Keratinocyte (primary cell): ENCODE data around the gene CREG1. TPM values are rescaled to one million over a fixed set of nuclear protein-coding genes. Genes with fewer than 3 reads are reported as not detected.

Experiments used
- DNase-seq: peaks from one replicate; pipeline ENCODE4 v3.0.0-alpha.2; 2011; ENCODE audit warnings: low read depth, missing footprints, low spot score
- FAIRE-seq: peaks from 2 replicates; lab custom pipeline; 2011; peaks lifted over from hg19 to GRCh38; lab: Jason Lieb, UNC
- H2AFZ ChIP-seq: 2 replicates; pipeline ENCODE4 v1.6.0; 2012; ENCODE audit warnings: low read length, control low read depth, inconsistent platforms; ENCODE audit not compliant: control insufficient read depth
- H3K27ac ChIP-seq: 2 replicates; pipeline ENCODE4 v1.5.1; 2011; ENCODE audit warnings: low read length; ENCODE audit not compliant: control insufficient read depth, insufficient read depth
- H3K27me3 ChIP-seq: 3 replicates; pipeline ENCODE4 v1.6.0; 2011; ENCODE audit warnings: low read length; ENCODE audit not compliant: control insufficient read depth, insufficient read depth; ENCODE audit errors: extremely low read depth
- H3K36me3 ChIP-seq, 2 experiments: 2 replicates in 1 of 2; 3 replicates in 1 of 2; pipeline ENCODE4 v1.5.1; 2011; ENCODE audit warnings: low read length in 2 of 2, mild to moderate bottlenecking in 1 of 2; ENCODE audit not compliant: control insufficient read depth in 2 of 2, insufficient read depth in 2 of 2; ENCODE audit errors: extremely low read depth in 1 of 2
- H3K4me1 ChIP-seq: 3 replicates; pipeline ENCODE4 v1.5.1; 2011; ENCODE audit warnings: low read length; ENCODE audit not compliant: control insufficient read depth, insufficient read depth; ENCODE audit errors: extremely low read depth
- H3K4me2 ChIP-seq: 3 replicates; pipeline ENCODE4 v1.6.0; 2011; ENCODE audit warnings: low read depth, low read length; ENCODE audit not compliant: control insufficient read depth, insufficient read depth; ENCODE audit errors: extremely low read depth
- H3K4me3 ChIP-seq, 3 experiments: fragments of 200-600 bp in 1 of 3; sonication (generic) in 1 of 3; 2 replicates in 2 of 3; 3 replicates in 1 of 3; pipeline ENCODE4 v1.5.1; 2011 to 2016; ENCODE audit warnings: low read length in 3 of 3, mild to moderate bottlenecking in 3 of 3, control low read depth in 2 of 3, inconsistent platforms in 1 of 3, low read depth in 1 of 3, mixed read lengths in 1 of 3, mixed run types in 1 of 3, moderate library complexity in 1 of 3; ENCODE audit not compliant: control insufficient read depth in 2 of 3, insufficient read depth in 2 of 3; ENCODE audit errors: extremely low read depth in 1 of 3
- H3K79me2 ChIP-seq: 2 replicates; pipeline ENCODE4 v1.6.0; 2012; ENCODE audit warnings: low read length; ENCODE audit not compliant: control insufficient read depth, insufficient read depth
- H3K9ac ChIP-seq: 3 replicates; pipeline ENCODE4 v1.6.0; 2011; ENCODE audit warnings: low read length; ENCODE audit not compliant: control insufficient read depth, insufficient read depth; ENCODE audit errors: extremely low read depth
- H3K9me1 ChIP-seq: 3 replicates; pipeline ENCODE4 v1.6.0; 2011; ENCODE audit warnings: low read length; ENCODE audit not compliant: control insufficient read depth, insufficient read depth; ENCODE audit errors: extremely low read depth
- H3K9me3 ChIP-seq: 2 replicates; pipeline ENCODE4 v1.5.1; 2012; ENCODE audit warnings: low read depth, low read length; ENCODE audit not compliant: control insufficient read depth
- H4K20me1 ChIP-seq: 3 replicates; pipeline ENCODE4 v1.6.0; 2011; ENCODE audit warnings: low read length; ENCODE audit not compliant: control insufficient read depth, insufficient read depth; ENCODE audit errors: extremely low read depth
- CTCF ChIP-seq, 3 experiments: IDR thresholded peaks in 1 of 3; conservative IDR thresholded peaks in 1 of 3; optimal IDR thresholded peaks in 1 of 3; 2 replicates in 2 of 3; 3 replicates in 1 of 3; pipeline versions ENCODE3 to v1.5.1; 2011; ENCODE audit warnings: low read length in 3 of 3, mild to moderate bottlenecking in 3 of 3, moderate library complexity in 2 of 3, control low read depth in 1 of 3, inconsistent platforms in 1 of 3; ENCODE audit not compliant: insufficient read depth in 2 of 3; ENCODE audit errors: extremely low read depth in 1 of 3
- EZH2 ChIP-seq: IDR thresholded peaks from one replicate; pipeline ENCODE4 v1.6.1; 2012; ENCODE audit warnings: inconsistent platforms, mild to moderate bottlenecking, low read length, moderate library complexity
- dilution Hi-C: fragments of 300-500 bp; cut with MboI; formaldehyde crosslinking; loops from one replicate; pipeline ENCODE4 v1.7.0; 2020; ENCODE audit warnings: low sequenced_read_pairs; ENCODE audit not compliant: extremely low pct_ligation_motif_present
- polyA plus RNA-seq, 5 experiments: library from polyadenylated mRNA; depleted of rRNA in 3 of 5; stranded (reverse) in 3 of 5; stranded (forward) in 1 of 5; unstranded in 1 of 5; fragments of >200 nt; gene quantifications; 1 replicate in 1 of 5; 2 replicates in 3 of 5; 3 replicates in 1 of 5; pipeline versions ENCODE4 v1.2.1 to v1.2.3, GENCODE V29; 2011 to 2012; ENCODE audit warnings: missing spikeins in 2 of 5, low read depth in 1 of 5, low replicate concordance in 1 of 5

CREG1 gene
- polyA plus RNA-seq, 1 donor (not counting 4 experiments of a cell fraction or from before 2014, with no cell fraction given), result 68.8 TPM

GRCh38 chr1:167496797-167497619 is 56.6 kb downstream of the CREG1 start:
- Histone ChIP-seq H3K27ac (no peak overlapping the region), H3K4me1 (no peaks in the 10 kb centered on the region), H2AFZ (no peak overlapping the region), H3K27me3 (peaks cover 11% of the 10 kb centered on the region), H3K9ac (no peak overlapping the region), H3K4me2 (no peak overlapping the region), H3K9me3 (no peaks in the 10 kb centered on the region), H3K79me2 (no peaks in the 10 kb centered on the region), H3K9me1 (no peaks in the 10 kb centered on the region), H3K36me3 (no peaks in the 10 kb centered on the region), H3K4me3 (no peak overlapping the region), H4K20me1 (no peaks in the 10 kb centered on the region)
- TF ChIP-seq CTCF (optimal IDR thresholded peaks at IDR 0.05 in 1 of 3, IDR thresholded peaks at IDR 0.05 in 1 of 3, conservative IDR thresholded peaks at IDR 0.05 in 1 of 3; ENCODE audit: extremely low read depth in 1 of 3, insufficient read depth in 2 of 3, low read length in 3 of 3) (no peak), EZH2 (no peak)
- FAIRE-seq (no peak), DNase-seq (no peak)
- dilution Hi-C loops, result no loop called here

DNA sequence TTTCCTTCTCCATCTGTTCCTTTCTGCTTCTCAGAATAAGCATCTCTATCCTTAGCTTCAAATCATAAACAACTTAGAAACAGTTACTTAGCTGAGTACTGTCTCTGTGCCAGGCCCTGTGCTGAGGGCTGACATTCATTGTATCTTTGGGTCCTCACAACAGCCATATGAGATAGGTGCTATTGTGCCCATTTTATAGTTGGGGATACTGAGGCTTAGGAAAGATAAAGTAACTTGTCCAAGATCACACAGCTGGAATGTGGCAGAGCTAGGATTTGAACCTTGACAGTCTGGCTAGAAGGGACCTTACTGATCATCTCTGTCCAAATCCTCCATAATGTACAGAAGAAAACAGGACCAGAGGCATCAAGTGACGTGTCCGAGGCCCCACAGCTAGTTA is 60.2 kb downstream of the CREG1 start:
- H3K27me3 ChIP-seq, result peaks cover 7% of the 10 kb centered on the region
- dilution Hi-C loops, result no loop called here

More for the DNA sequence above, 60.2 kb downstream of the CREG1 start:
- no peaks in the 10 kb centered on the region for H3K9me1 ChIP-seq
- FAIRE-seq, result no peak
- no peaks in the 10 kb centered on the region for H3K9me3 ChIP-seq
- H3K36me3 ChIP-seq, result no peaks in the 10 kb centered on the region
- H3K79me2 ChIP-seq, result no peaks in the 10 kb centered on the region
- H4K20me1 ChIP-seq, result no peaks in the 10 kb centered on the region
- no peak overlapping the region for H3K9ac ChIP-seq
- H3K4me3 ChIP-seq, result no peak overlapping the region
- H2AFZ ChIP-seq, result no peak overlapping the region
- TF ChIP-seq CTCF (optimal IDR thresholded peaks at IDR 0.05 in 1 of 3, IDR thresholded peaks at IDR 0.05 in 1 of 3, conservative IDR thresholded peaks at IDR 0.05 in 1 of 3; ENCODE audit: extremely low read depth in 1 of 3, insufficient read depth in 2 of 3, low read length in 3 of 3) (no peak), EZH2 (no peak)
- no peaks in the 10 kb centered on the region for H3K4me1 ChIP-seq
- no peak overlapping the region for H3K4me2 ChIP-seq
- no peak for DNase-seq
- no peak overlapping the region for H3K27ac ChIP-seq
